Measurements from ENCODE around the gene ZNF585A. TPM values are rescaled to one million over a fixed set of nuclear protein-coding genes. Genes with fewer than 3 reads are reported as not detected.

Gene ZNF585A
- total and polyA plus RNA-seq, 2 of the 8 experiments (the other 6 are each of a cell fraction or from before 2014, with no cell fraction given) = 4.5 to 8.3 TPM

- TF ChIP-seq CHD2 (IDR thresholded peaks at IDR 0.05; ENCODE audit: low read length) (no peak), SP4 (IDR thresholded peaks at IDR 0.05; ENCODE audit: low read length) (no peak)
- TF ChIP-seq, protein P1, sequence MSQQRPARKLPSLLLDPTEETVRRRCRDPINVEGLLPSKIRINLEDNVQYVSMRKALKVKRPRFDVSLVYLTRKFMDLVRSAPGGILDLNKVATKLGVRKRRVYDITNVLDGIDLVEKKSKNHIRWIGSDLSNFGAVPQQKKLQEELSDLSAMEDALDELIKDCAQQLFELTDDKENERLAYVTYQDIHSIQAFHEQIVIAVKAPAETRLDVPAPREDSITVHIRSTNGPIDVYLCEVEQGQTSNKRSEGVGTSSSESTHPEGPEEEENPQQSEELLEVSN (IDR thresholded peaks at IDR 0.05) = no peak
Measured at GRCh38 chr19:37165635-37166034, 6.9 kb downstream of the ZNF585A start (continued).

All from H1 (cell line).